ENCODE measurements around the gene PALLD. TPM values are rescaled to one million over a fixed set of nuclear protein-coding genes. Genes with fewer than 3 reads are reported as not detected.

The PALLD gene
- total RNA-seq, 4 donors from 2014 or later: 1,903 to 3,507 (median 2,130) TPM

- DNase-seq (ENCODE audit: extremely low spot score): no peak
- Histone ChIP-seq H3K4me3 (peak overlapping the region; percentile 53 to 64 (median 56)), H3K36me3 (peaks cover 13 to 44% (median 37%) of the 10 kb centered on the region in 4 donors), H3K4me1 (peaks cover 57 to 100% (median 99%) of the 10 kb centered on the region in 4 donors), H3K9me3 (no peaks in the 10 kb centered on the region), H3K27ac (replicated peaks in 1 of 4) (peak overlapping the region; percentile 84 to 90 (median 87)), H3K27me3 (no peaks in the 10 kb centered on the region)
- intact Hi-C loops (cut with DNase I): loop anchor here (5.0 kb wide), 1 partner anchor 36 kb away; no protein-coding TSS in a partner anchor
- TF ChIP-seq POLR2A (IDR thresholded peaks at IDR 0.05; ENCODE audit: low read depth) (no peak), POLR2AphosphoS5 (IDR thresholded peaks at IDR 0.05) (peak; percentile 29 to 56), EP300 (IDR thresholded peaks at IDR 0.05) (no peak)
- WGBS: 16% methylated on average over 49 of the region's 108 CpGs
These were observed 380.9 kb downstream of the PALLD start for GRCh38 chr4:168877511-168878491.

- Histone ChIP-seq H3K27me3 (no peaks in the 10 kb centered on the region), H3K27ac (replicated peaks in 1 of 4) (peak overlapping the region; percentile 84 to 90 (median 87)), H3K4me3 (peak overlapping the region; percentile 53 to 64 (median 56)), H3K9me3 (no peaks in the 10 kb centered on the region), H3K4me1 (peaks cover 60 to 100% (median 99%) of the 10 kb centered on the region in 4 donors), H3K36me3 (peaks cover 13 to 41% (median 35%) of the 10 kb centered on the region in 4 donors)
- intact Hi-C loops (cut with DNase I): loop anchor here (5.0 kb wide), 1 partner anchor 36 kb away; no protein-coding TSS in a partner anchor
- TF ChIP-seq EP300 (IDR thresholded peaks at IDR 0.05) (no peak), POLR2A (IDR thresholded peaks at IDR 0.05; ENCODE audit: low read depth) (no peak), CTCF (IDR thresholded peaks at IDR 0.05) (no peak), POLR2AphosphoS5 (IDR thresholded peaks at IDR 0.05) (no peak)
- 36% methylated on average over 2 of the region's 2 CpGs for WGBS
- no peak for DNase-seq (ENCODE audit: extremely low spot score)
These were observed 381.8 kb downstream of the PALLD start for GRCh38 chr4:168878623-168879022.

GRCh38 chr4:168879188-168879587, 382.3 kb downstream of the PALLD start:
- Histone ChIP-seq H3K9me3 (no peaks in the 10 kb centered on the region), H3K36me3 (peaks cover 13 to 45% (median 36%) of the 10 kb centered on the region in 4 donors), H3K4me1 (peaks cover 59 to 100% (median 99%) of the 10 kb centered on the region in 4 donors), H3K27me3 (no peaks in the 10 kb centered on the region), H3K4me3 (no peak overlapping the region), H3K27ac (replicated peaks in 1 of 4) (peak overlapping the region; percentile 84 to 90 (median 87))
- DNase-seq (ENCODE audit: extremely low spot score): no peak
- TF ChIP-seq CTCF (IDR thresholded peaks at IDR 0.05) (no peak), EP300 (IDR thresholded peaks at IDR 0.05) (no peak), POLR2A (IDR thresholded peaks at IDR 0.05; ENCODE audit: low read depth) (no peak), POLR2AphosphoS5 (IDR thresholded peaks at IDR 0.05) (no peak)
- intact Hi-C loops (cut with DNase I): loop anchor here (5.0 kb wide), 1 partner anchor 37 kb away; no protein-coding TSS in a partner anchor

DNA sequence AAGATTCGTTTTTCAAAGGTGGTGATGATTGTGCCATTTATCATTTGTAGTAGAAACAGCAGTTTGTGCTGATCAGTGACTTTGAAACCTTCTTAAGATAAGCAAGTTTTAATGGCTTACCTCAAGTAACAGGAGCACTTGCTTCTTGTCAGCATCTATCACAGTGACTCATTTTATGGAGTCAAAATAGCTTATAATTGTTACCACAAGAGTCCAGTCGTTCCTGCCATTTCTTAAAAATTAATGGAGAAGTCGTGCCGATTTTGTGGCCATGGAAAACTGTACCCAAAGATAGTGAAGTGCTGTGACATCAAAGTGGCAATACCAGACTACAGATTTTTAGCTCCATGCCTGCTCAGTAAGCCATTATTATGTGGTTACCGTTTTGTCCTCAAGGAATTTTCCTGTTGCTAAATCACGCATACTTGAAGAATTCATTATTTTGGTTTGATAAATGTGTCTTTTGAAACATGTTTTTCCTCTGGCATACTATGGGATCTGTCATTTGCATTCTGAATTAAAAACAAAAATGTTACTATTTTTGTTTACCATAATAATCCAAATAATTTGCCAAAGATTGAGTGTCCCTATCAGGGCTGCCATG, 383.3 kb downstream of the PALLD start:
- WGBS: 40% methylated on average over 6 of the region's 6 CpGs
- Histone ChIP-seq H3K4me1 (peaks cover 67 to 100% (median 99%) of the 10 kb centered on the region in 4 donors), H3K4me3 (no peak overlapping the region), H3K36me3 (peaks cover 13 to 53% (median 42%) of the 10 kb centered on the region in 4 donors), H3K27me3 (no peaks in the 10 kb centered on the region), H3K27ac (replicated peaks in 1 of 4) (peak overlapping the region; percentile 84 to 90 (median 87)), H3K9me3 (no peaks in the 10 kb centered on the region)
- intact Hi-C loops (cut with DNase I): loop anchor here (1.0 kb wide), 1 partner anchor 22 kb away; no protein-coding TSS in a partner anchor
- TF ChIP-seq POLR2A (IDR thresholded peaks at IDR 0.05; ENCODE audit: low read depth) (no peak), POLR2AphosphoS5 (IDR thresholded peaks at IDR 0.05) (no peak), EP300 (IDR thresholded peaks at IDR 0.05) (no peak), CTCF (IDR thresholded peaks at IDR 0.05) (no peak)
- no peak for DNase-seq (ENCODE audit: extremely low spot score)
